C4-2B (cell line): ENCODE results near the gene COL4A4.

Experiments
- H3K27ac ChIP-seq: fragments of 450-650 bp; 2 replicates; pipeline ENCODE4 v1.5.1; 2017
- CTCF ChIP-seq: fragments of 450-650 bp; conservative IDR thresholded peaks from 2 replicates; pipeline ENCODE4 v1.5.1; 2017; ENCODE audit warnings: mild to moderate bottlenecking
- ZFX ChIP-seq: fragments of 450-650 bp; IDR thresholded peaks from 2 replicates; pipeline ENCODE4 v1.6.1; 2017

Gene COL4A4

GRCh38 chr2:227161947-227162346 lies 2.1 kb downstream of the COL4A4 start:
- TF ChIP-seq ZFX (no peak), CTCF (no peak)
- no peak overlapping the region for H3K27ac ChIP-seq

GRCh38 chr2:227160164-227160563 lies 3.8 kb downstream of the COL4A4 start:
- no peak overlapping the region for H3K27ac ChIP-seq
- TF ChIP-seq CTCF (no peak), ZFX (no peak)

GRCh38 chr2:227154986-227155774 lies 8.8 kb downstream of the COL4A4 start:
- no peak overlapping the region for H3K27ac ChIP-seq
- TF ChIP-seq ZFX = no peak
- TF ChIP-seq CTCF = no peak; the same call in 1 of the 2 replicates

- TF ChIP-seq CTCF = no peak
- no peak for TF ChIP-seq ZFX
- no peak overlapping the region for H3K27ac ChIP-seq
Observed at GRCh38 chr2:227153758-227154486, 10.1 kb downstream of the COL4A4 start.

GRCh38 chr2:227153307-227153706 lies 10.7 kb downstream of the COL4A4 start:
- TF ChIP-seq CTCF = no peak
- TF ChIP-seq ZFX = no peak
- H3K27ac ChIP-seq = no peak overlapping the region

- no peak overlapping the region for H3K27ac ChIP-seq
- no peak for TF ChIP-seq ZFX
- no peak for TF ChIP-seq CTCF
Observed at GRCh38 chr2:227152093-227152766, 11.8 kb downstream of the COL4A4 start.
